HepG2 (cell line): ENCODE results near the gene PPOX. TPM values are rescaled to one million over a fixed set of nuclear protein-coding genes. Genes with fewer than 3 reads are reported as not detected.
A peak's percentile ranks its signal among the peaks of the same experiment; 100 is the strongest.

Experiments
- DMAP1 ChIP-seq: IDR thresholded peaks from 2 replicates; pipeline ENCODE4 v1.6.1; 2016
- GTF2F1 ChIP-seq: fragments of 150-350 bp; IDR thresholded peaks from 2 replicates; pipeline ENCODE4 v1.6.1; 2014; ENCODE audit warnings: low read length
- HDAC6 ChIP-seq: fragments of 200-600 bp; sonication (generic); IDR thresholded peaks from 2 replicates; pipeline ENCODE4 v1.7.0; 2017; ENCODE audit warnings: mild to moderate bottlenecking, antibody characterized with exemption, low read length, low read depth
- HNF4G ChIP-seq, 2 experiments: sonication (generic) in 1 of 2; formaldehyde crosslinking in 1 of 2; IDR thresholded peaks; 2 replicates each; pipeline versions ENCODE4 v1.4.0 to v1.6.1; 2011 to 2020; ENCODE audit warnings: borderline replicate concordance in 2 of 2, low read depth in 2 of 2, mild to moderate bottlenecking in 2 of 2, low read length in 1 of 2, missing genetic modification reagents in 1 of 2, moderate library complexity in 1 of 2
- PITX1 ChIP-seq: sonication (generic); formaldehyde crosslinking; IDR thresholded peaks from 2 replicates; pipeline ENCODE4 v1.5.1; 2020; ENCODE audit warnings: mild to moderate bottlenecking, missing genetic modification reagents
- POGZ ChIP-seq: sonication (generic); formaldehyde crosslinking; IDR thresholded peaks from 2 replicates; pipeline ENCODE4 v1.4.0; 2020; ENCODE audit warnings: mild to moderate bottlenecking, missing genetic modification reagents
- SP2 ChIP-seq: sonication (generic); formaldehyde crosslinking; IDR thresholded peaks from 2 replicates; pipeline ENCODE4 v1.5.1; 2020; ENCODE audit warnings: mild to moderate bottlenecking, missing genetic modification reagents
- TCF12 ChIP-seq, 2 experiments: fragments of 450-650 bp in 1 of 2; sonication (generic) in 1 of 2; formaldehyde crosslinking in 1 of 2; IDR thresholded peaks; 2 replicates each; pipeline versions ENCODE4 v1.6.1 to v1.8.0; 2017 to 2022; ENCODE audit warnings: antibody characterized with exemption in 1 of 2, mild to moderate bottlenecking in 1 of 2, missing genetic modification reagents in 1 of 2, moderate library complexity in 1 of 2
- YEATS4 ChIP-seq: sonication (generic); formaldehyde crosslinking; IDR thresholded peaks from 2 replicates; pipeline ENCODE4 v1.4.0; 2020; ENCODE audit warnings: missing genetic modification reagents, borderline replicate concordance
- ZFP36 ChIP-seq: fragments of 150-350 bp; IDR thresholded peaks from 2 replicates; pipeline ENCODE4 v1.6.1; 2018; ENCODE audit warnings: borderline replicate concordance, low read length, low read depth; ENCODE audit not compliant: partially characterized antibody
- ZFP36L2 ChIP-seq: sonication (generic); formaldehyde crosslinking; IDR thresholded peaks from 2 replicates; pipeline ENCODE4 v1.4.0; 2020; ENCODE audit warnings: missing genetic modification reagents
- ZNF136 ChIP-seq: sonication (generic); formaldehyde crosslinking; IDR thresholded peaks from 2 replicates; pipeline ENCODE4 v1.8.1; 2022; ENCODE audit warnings: low read depth, mild to moderate bottlenecking, moderate library complexity, missing genetic modification reagents
- ZNF431 ChIP-seq: sonication (generic); formaldehyde crosslinking; IDR thresholded peaks from 2 replicates; pipeline ENCODE4 v1.9.0; 2022; ENCODE audit warnings: missing genetic modification reagents, low read depth, mild to moderate bottlenecking, borderline replicate concordance
- ZNF496 ChIP-seq: sonication (generic); formaldehyde crosslinking; IDR thresholded peaks from 2 replicates; pipeline ENCODE4 v1.8.1; 2023; ENCODE audit warnings: mild to moderate bottlenecking, moderate library complexity, missing genetic modification reagents; ENCODE audit not compliant: insufficient replicate concordance
- ZSCAN9 ChIP-seq: IDR thresholded peaks from 2 replicates; pipeline ENCODE4 v1.6.1; 2016; ENCODE audit warnings: borderline replicate concordance
- polyA plus RNA-seq, 8 experiments: library from polyadenylated mRNA; depleted of rRNA in 3 of 8; stranded (reverse) in 7 of 8; unstranded in 1 of 8; fragments of >200 nt; fragmentation: Illumina TruSeq in 4 of 8; extraction: Trizol in 4 of 8; gene quantifications; 2 replicates each; pipeline versions ENCODE4 v1.2.1 to v1.2.3, GENCODE V29; 2011 to 2016; ENCODE audit warnings: low read depth in 4 of 8, missing spikeins in 1 of 8, mixed read lengths in 1 of 8; ENCODE audit not compliant: insufficient read depth in 1 of 8
- total RNA-seq, 5 experiments: library from RNA; depleted of rRNA; stranded (reverse); fragments of >200 nt; fragmentation: Illumina TruSeq; extraction: Trizol; gene quantifications; 2 replicates each; pipeline ENCODE4 v1.2.3, GENCODE V29; 2016; ENCODE audit warnings: low read depth in 1 of 5
- TF ChIP-seq, protein P1 (sequence below): sonication (generic); formaldehyde crosslinking; IDR thresholded peaks from 2 replicates; pipeline ENCODE4 v1.4.0; 2020; ENCODE audit warnings: low read depth, missing genetic modification reagents
- TF ChIP-seq, protein P2 (sequence below): IDR thresholded peaks from 2 replicates; pipeline ENCODE4 v1.6.1; 2016; ENCODE audit warnings: control low read depth
- TF ChIP-seq, protein P3 (sequence below): sonication (generic); formaldehyde crosslinking; IDR thresholded peaks from 2 replicates; pipeline ENCODE4 v1.5.0; 2020; ENCODE audit warnings: missing genetic modification reagents, mild to moderate bottlenecking, borderline replicate concordance
- TF ChIP-seq, protein P4 (sequence below): sonication (generic); formaldehyde crosslinking; IDR thresholded peaks from 2 replicates; pipeline ENCODE4 v1.4.0; 2020; ENCODE audit warnings: low read depth, mild to moderate bottlenecking, missing genetic modification reagents

The PPOX gene
- total and polyA plus RNA-seq, 2 of the 13 experiments (the other 11 are each of a cell fraction or from before 2014, with no cell fraction given), result 15.5 to 27.7 TPM

DNA sequence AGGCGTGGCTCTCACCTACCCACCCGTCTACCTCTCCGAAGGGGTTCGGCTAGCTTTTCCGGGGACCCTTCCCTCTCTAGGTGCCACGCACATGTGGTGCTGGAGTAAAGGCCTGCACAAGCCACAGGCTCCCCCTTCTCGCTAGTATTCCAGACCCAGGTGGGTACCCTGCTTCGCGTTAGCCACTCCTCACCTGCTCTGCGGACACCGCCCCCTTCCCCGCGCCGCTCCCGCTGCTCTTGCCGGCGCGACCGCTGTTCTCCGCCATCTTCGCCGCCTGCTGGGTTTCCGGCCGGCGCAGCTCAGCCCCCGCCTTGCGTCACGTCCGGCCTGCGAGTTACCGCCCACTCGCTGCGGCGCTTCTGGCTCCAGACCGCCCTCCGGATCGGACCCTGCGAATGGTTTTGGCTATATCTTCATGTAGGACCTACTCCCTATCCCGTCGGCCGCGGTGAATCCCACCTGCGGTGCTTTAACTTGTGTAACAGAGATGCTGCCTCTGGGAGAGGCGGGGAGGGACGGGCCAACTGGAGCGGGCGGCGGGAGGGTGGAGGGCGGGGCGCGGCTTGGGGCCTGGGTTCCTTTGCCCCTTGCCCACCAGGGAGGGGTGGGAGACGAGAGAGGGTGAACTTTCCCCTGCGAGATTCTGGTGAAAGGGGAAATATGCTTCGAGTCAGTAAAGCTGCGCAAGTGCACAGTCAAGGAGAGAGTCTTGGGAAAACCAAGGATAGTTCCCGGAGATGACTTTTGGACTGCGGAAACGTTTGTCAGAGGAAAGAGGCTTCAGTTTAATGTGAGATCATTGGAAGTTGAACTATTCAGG lies 48.3 kb upstream of the PPOX start, which contains the start of the genes NIT1 and PFDN2 (continued):
- TF ChIP-seq ZNF431 (CRISPR knock-in tag), result peak; percentile 37; the same call in 1 of the 2 replicates
- TF ChIP-seq PITX1, result 0 out of 2 replicates have a peak, but pooled peaks have one; percentile 36
- TF ChIP-seq, protein P1, sequence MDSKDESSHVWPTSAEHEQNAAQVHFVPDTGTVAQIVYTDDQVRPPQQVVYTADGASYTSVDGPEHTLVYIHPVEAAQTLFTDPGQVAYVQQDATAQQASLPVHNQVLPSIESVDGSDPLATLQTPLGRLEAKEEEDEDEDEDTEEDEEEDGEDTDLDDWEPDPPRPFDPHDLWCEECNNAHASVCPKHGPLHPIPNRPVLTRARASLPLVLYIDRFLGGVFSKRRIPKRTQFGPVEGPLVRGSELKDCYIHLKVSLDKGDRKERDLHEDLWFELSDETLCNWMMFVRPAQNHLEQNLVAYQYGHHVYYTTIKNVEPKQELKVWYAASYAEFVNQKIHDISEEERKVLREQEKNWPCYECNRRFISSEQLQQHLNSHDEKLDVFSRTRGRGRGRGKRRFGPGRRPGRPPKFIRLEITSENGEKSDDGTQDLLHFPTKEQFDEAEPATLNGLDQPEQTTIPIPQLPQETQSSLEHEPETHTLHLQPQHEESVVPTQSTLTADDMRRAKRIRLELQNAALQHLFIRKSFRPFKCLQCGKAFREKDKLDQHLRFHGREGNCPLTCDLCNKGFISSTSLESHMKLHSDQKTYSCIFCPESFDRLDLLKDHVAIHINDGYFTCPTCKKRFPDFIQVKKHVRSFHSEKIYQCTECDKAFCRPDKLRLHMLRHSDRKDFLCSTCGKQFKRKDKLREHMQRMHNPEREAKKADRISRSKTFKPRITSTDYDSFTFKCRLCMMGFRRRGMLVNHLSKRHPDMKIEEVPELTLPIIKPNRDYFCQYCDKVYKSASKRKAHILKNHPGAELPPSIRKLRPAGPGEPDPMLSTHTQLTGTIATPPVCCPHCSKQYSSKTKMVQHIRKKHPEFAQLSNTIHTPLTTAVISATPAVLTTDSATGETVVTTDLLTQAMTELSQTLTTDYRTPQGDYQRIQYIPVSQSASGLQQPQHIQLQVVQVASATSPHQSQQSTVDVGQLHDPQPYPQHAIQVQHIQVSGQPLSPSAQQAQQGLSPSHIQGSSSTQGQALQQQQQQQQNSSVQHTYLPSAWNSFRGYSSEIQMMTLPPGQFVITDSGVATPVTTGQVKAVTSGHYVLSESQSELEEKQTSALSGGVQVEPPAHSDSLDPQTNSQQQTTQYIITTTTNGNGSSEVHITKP (CRISPR knock-in tag), result no peak; the same call in 1 of the 2 replicates
- TF ChIP-seq ZFP36, result no peak
- no peak for TF ChIP-seq GTF2F1
- TF ChIP-seq HDAC6, result no peak
- TF ChIP-seq, protein P2, sequence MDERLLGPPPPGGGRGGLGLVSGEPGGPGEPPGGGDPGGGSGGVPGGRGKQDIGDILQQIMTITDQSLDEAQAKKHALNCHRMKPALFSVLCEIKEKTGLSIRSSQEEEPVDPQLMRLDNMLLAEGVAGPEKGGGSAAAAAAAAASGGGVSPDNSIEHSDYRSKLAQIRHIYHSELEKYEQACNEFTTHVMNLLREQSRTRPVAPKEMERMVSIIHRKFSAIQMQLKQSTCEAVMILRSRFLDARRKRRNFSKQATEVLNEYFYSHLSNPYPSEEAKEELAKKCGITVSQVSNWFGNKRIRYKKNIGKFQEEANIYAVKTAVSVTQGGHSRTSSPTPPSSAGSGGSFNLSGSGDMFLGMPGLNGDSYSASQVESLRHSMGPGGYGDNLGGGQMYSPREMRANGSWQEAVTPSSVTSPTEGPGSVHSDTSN, result no peak
- TF ChIP-seq ZSCAN9 (CRISPR knock-in tag), result 0 out of 2 replicates have a peak, but pooled peaks have one; percentile 47
- TF ChIP-seq POGZ (CRISPR knock-in tag), result peak; percentile 61; the same call in 1 of the 2 replicates
- TF ChIP-seq TCF12 (IDR thresholded peaks at IDR 0.05), result no peak
- TF ChIP-seq TCF12 (CRISPR knock-in tag; IDR thresholded peaks at IDR 0.05), result 0 out of 2 replicates have a peak, but pooled peaks have one; percentile 34
- no peak; the same call in 1 of the 2 replicates for TF ChIP-seq ZFP36L2 (CRISPR knock-in tag)
- no peak for TF ChIP-seq ZNF136 (CRISPR knock-in tag)
- TF ChIP-seq ZNF496 (CRISPR knock-in tag), result no peak
- no peak for TF ChIP-seq HNF4G (IDR thresholded peaks at IDR 0.05; ENCODE audit: borderline replicate concordance, low read depth, low read length)
- TF ChIP-seq HNF4G (CRISPR knock-in tag; IDR thresholded peaks at IDR 0.05; ENCODE audit: borderline replicate concordance, low read depth), result no peak; the same call in 1 of the 2 replicates
- peak; percentile 88 for TF ChIP-seq DMAP1 (CRISPR knock-in tag)
- peak; percentile 78 for TF ChIP-seq SP2 (CRISPR knock-in tag)
- TF ChIP-seq YEATS4, result peak; percentile 80; the same call in 1 of the 2 replicates
- TF ChIP-seq, protein P3, sequence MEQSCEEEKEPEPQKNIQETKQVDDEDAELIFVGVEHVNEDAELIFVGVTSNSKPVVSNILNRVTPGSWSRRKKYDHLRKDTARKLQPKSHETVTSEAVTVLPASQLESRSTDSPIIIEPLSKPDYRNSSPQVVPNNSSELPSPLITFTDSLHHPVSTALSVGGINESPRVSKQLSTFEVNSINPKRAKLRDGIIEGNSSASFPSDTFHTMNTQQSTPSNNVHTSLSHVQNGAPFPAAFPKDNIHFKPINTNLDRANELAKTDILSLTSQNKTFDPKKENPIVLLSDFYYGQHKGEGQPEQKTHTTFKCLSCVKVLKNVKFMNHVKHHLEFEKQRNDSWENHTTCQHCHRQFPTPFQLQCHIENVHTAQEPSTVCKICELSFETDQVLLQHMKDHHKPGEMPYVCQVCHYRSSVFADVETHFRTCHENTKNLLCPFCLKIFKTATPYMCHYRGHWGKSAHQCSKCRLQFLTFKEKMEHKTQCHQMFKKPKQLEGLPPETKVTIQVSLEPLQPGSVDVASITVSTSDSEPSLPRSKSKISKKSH (CRISPR knock-in tag), result peak; percentile 78
- TF ChIP-seq, protein P4, sequence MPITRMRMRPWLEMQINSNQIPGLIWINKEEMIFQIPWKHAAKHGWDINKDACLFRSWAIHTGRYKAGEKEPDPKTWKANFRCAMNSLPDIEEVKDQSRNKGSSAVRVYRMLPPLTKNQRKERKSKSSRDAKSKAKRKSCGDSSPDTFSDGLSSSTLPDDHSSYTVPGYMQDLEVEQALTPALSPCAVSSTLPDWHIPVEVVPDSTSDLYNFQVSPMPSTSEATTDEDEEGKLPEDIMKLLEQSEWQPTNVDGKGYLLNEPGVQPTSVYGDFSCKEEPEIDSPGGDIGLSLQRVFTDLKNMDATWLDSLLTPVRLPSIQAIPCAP (CRISPR knock-in tag), result no peak
